ENCODE results near the gene PPP1R8.

PPP1R8 gene

DNA sequence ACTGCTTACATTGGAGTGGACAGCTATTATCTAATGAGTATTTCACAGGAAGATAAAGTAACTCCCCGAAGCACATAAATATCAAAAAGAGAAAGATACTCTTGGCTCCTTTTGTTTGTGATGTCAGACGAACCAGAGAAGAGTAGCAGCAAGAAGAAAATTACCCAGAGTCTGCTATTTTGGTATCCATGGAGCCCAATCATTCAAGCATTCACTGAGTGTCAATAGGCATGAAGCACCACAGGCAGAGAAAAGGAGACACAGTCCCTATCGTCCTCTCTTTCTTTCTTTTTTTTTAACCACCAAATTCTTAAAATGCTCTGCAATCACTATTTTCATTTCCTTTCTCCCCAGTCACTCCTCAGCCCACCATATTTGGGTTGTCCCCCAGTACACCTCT lies 63.9 kb downstream of the PPP1R8 start:
- DNase-seq (ENCODE audit: low read depth in 2 of 2) = no peak

Measured in stimulated activated CD8-positive, alpha-beta memory T cell treated with anti-CD3 and anti-CD28 coated beads, Interleukin-2, amount 100 ng/mL, for 1 hour (primary cell).